Measurements from ENCODE around the gene HMCES. TPM values are rescaled to one million over a fixed set of nuclear protein-coding genes. Genes with fewer than 3 reads are reported as not detected.
A peak's percentile ranks its signal among the peaks of the same experiment; 100 is the strongest.

HMCES gene
- total RNA-seq, 1 donor from 2014 or later = 31.4 TPM

GRCh38 chr3:129313415-129313664 is 34.7 kb downstream of the HMCES start:
- no peaks in the 10 kb centered on the region for H3K36me3 ChIP-seq (ENCODE audit: control insufficient read depth, insufficient read depth, low read length)
- no peaks in the 10 kb centered on the region for H3K27me3 ChIP-seq (ENCODE audit: control insufficient read depth, insufficient read depth, low read length)
- no peak for DNase-seq (ENCODE audit: low read depth)
- TF ChIP-seq CTCF (IDR thresholded peaks at IDR 0.05; ENCODE audit: insufficient read depth, low read length, poor library complexity, severe bottlenecking) = no peak
- no peak overlapping the region for H3K4me3 ChIP-seq (ENCODE audit: low read depth, low read length)

GRCh38 chr3:129313665-129314385 is 35.2 kb downstream of the HMCES start:
- Histone ChIP-seq H3K27me3 (ENCODE audit: control insufficient read depth, insufficient read depth, low read length) (no peaks in the 10 kb centered on the region), H3K36me3 (ENCODE audit: control insufficient read depth, insufficient read depth, low read length) (no peaks in the 10 kb centered on the region), H3K4me3 (ENCODE audit: low read depth, low read length) (peak overlapping the region; percentile 93)
- DNase-seq (ENCODE audit: low read depth) = no peak
- TF ChIP-seq CTCF (IDR thresholded peaks at IDR 0.05; ENCODE audit: insufficient read depth, low read length, poor library complexity, severe bottlenecking) = no peak

- no peaks in the 10 kb centered on the region for H3K36me3 ChIP-seq (ENCODE audit: control insufficient read depth, insufficient read depth, low read length)
- peak overlapping the region; percentile 93 for H3K4me3 ChIP-seq (ENCODE audit: low read depth, low read length)
- DNase-seq (ENCODE audit: low read depth) = no peak
- no peaks in the 10 kb centered on the region for H3K27me3 ChIP-seq (ENCODE audit: control insufficient read depth, insufficient read depth, low read length)
- no peak for TF ChIP-seq CTCF (IDR thresholded peaks at IDR 0.05; ENCODE audit: insufficient read depth, low read length, poor library complexity, severe bottlenecking)
Observed at GRCh38 chr3:129314386-129315222, 35.9 kb downstream of the HMCES start.

- Histone ChIP-seq H3K27me3 (ENCODE audit: control insufficient read depth, insufficient read depth, low read length) (no peaks in the 10 kb centered on the region), H3K4me3 (ENCODE audit: low read depth, low read length) (peak overlapping the region; percentile 93), H3K36me3 (ENCODE audit: control insufficient read depth, insufficient read depth, low read length) (no peaks in the 10 kb centered on the region)
- TF ChIP-seq CTCF (IDR thresholded peaks at IDR 0.05; ENCODE audit: insufficient read depth, low read length, poor library complexity, severe bottlenecking) = no peak
- no peak for DNase-seq (ENCODE audit: low read depth)
Observed at GRCh38 chr3:129315223-129315997, 36.7 kb downstream of the HMCES start.

GRCh38 chr3:129315998-129316247 is 37.3 kb downstream of the HMCES start:
- no peaks in the 10 kb centered on the region for H3K36me3 ChIP-seq (ENCODE audit: control insufficient read depth, insufficient read depth, low read length)
- H3K4me3 ChIP-seq (ENCODE audit: low read depth, low read length) = peak overlapping the region; percentile 93
- no peak for TF ChIP-seq CTCF (IDR thresholded peaks at IDR 0.05; ENCODE audit: insufficient read depth, low read length, poor library complexity, severe bottlenecking)
- H3K27me3 ChIP-seq (ENCODE audit: control insufficient read depth, insufficient read depth, low read length) = no peaks in the 10 kb centered on the region
- DNase-seq (ENCODE audit: low read depth) = no peak

Measured in kidney epithelial cell (primary cell).